HCT116 (cell line): ENCODE measurements around the gene UCP2. TPM values are rescaled to one million over a fixed set of nuclear protein-coding genes. Genes with fewer than 3 reads are reported as not detected.

Experiments
- ATAC-seq: fragments of 200-7000 bp; cut with Tn5 transposase; 2 replicates; pipeline ENCODE4 v1.9.1; 2020; ENCODE audit warnings: mild to moderate bottlenecking, moderate library complexity
- BruUV-seq: library from RNA; stranded (reverse); fragments of 400-500 nt; replicated peaks from 2 replicates; lab custom pipeline; 2021; lab: Mats Ljungman, UMichigan
- CTCF ChIA-PET: fragments of 300-600 bp; sonication (Branson Sonifier 250); formaldehyde crosslinking; loops from one replicate; lab custom pipeline; 2021; ENCODE audit warnings: antibody characterized with exemption; lab: Charles Lee
- POLR2A ChIA-PET: fragments of 300-600, 350-600 bp; sonication (Branson Sonifier 250); formaldehyde crosslinking; loops from one replicate; lab custom pipeline; 2021; ENCODE audit warnings: antibody characterized with exemption; lab: Charles Lee
- RAD21 ChIA-PET, 2 experiments: fragments of 300-600 bp; sonication (Branson Sonifier 250); formaldehyde crosslinking; loops; one replicate each; lab custom pipeline; 2023; ENCODE audit warnings: low total read pairs in 2 of 2; ENCODE audit not compliant: uncharacterized antibody in 2 of 2, unreplicated experiment in 2 of 2, low non-redundant PET in 1 of 2; lab: Charles Lee
- DNase-seq: peaks from one replicate; pipeline ENCODE4 v3.0.0-alpha.2; 2010; ENCODE audit warnings: low read depth, low spot score
- H2AFZ ChIP-seq: fragments of 200-600 bp; shearing (Covaris generic), sonication (generic); 2 replicates; pipeline ENCODE4 v1.6.1; 2017; ENCODE audit warnings: low read depth, mixed run types, mixed read lengths, antibody characterized with exemption, low read length; ENCODE audit not compliant: poor library complexity, severe bottlenecking
- H3K27ac ChIP-seq: 2 replicates; pipeline ENCODE4 v1.5.1; 2012; ENCODE audit warnings: low read depth, low read length
- H3K27me3 ChIP-seq: fragments of 200-600 bp; sonication (generic); 2 replicates; pipeline ENCODE4 v1.6.1; 2016; ENCODE audit warnings: mixed run types, low read length, mixed read lengths; ENCODE audit not compliant: insufficient read depth
- H3K36me3 ChIP-seq, 2 experiments: fragments of 200-500 bp in 1 of 2; fragments of 200-600 bp in 1 of 2; sonication (Bioruptor generic) in 1 of 2; sonication (generic) in 1 of 2; 2 replicates each; pipeline versions ENCODE4 v1.5.1 to v1.6.1; 2014 to 2016; ENCODE audit warnings: low read length in 2 of 2, inconsistent platforms in 1 of 2, mixed read lengths in 1 of 2, mixed run types in 1 of 2; ENCODE audit not compliant: insufficient read depth in 2 of 2, control insufficient read depth in 1 of 2
- H3K4me1 ChIP-seq, 2 experiments: fragments of 200-600 bp in 1 of 2; sonication (generic) in 1 of 2; 2 replicates each; pipeline versions ENCODE4 v1.5.1 to v1.6.1; 2012 to 2017; ENCODE audit warnings: low read length in 2 of 2, inconsistent platforms in 1 of 2, mild to moderate bottlenecking in 1 of 2, mixed read lengths in 1 of 2, mixed run types in 1 of 2, moderate library complexity in 1 of 2; ENCODE audit not compliant: insufficient read depth in 2 of 2, control insufficient read depth in 1 of 2
- H3K4me2 ChIP-seq: fragments of 200-600 bp; sonication (generic); 2 replicates; pipeline ENCODE4 v1.6.1; 2017; ENCODE audit warnings: mixed run types, low read length, mixed read lengths
- H3K4me3 ChIP-seq, 2 experiments: fragments of 200-600 bp in 1 of 2; sonication (generic) in 1 of 2; replicated peaks in 1 of 2; 2 replicates each; pipeline ENCODE4 v1.5.1; 2011 to 2016; ENCODE audit warnings: low read length in 2 of 2, control low read depth in 1 of 2, low read depth in 1 of 2, mild to moderate bottlenecking in 1 of 2, mixed read lengths in 1 of 2, mixed run types in 1 of 2
- H3K79me2 ChIP-seq: fragments of 200-600 bp; sonication (generic); 2 replicates; pipeline ENCODE4 v1.6.1; 2017; ENCODE audit warnings: mild to moderate bottlenecking, mixed run types, low read length, moderate library complexity, mixed read lengths; ENCODE audit not compliant: insufficient read depth
- H3K9ac ChIP-seq: fragments of 200-600 bp; sonication (generic); 2 replicates; pipeline ENCODE4 v1.6.1; 2016; ENCODE audit warnings: low read length, mixed read lengths
- H3K9me2 ChIP-seq: fragments of 200-600 bp; sonication (generic), shearing (Covaris generic); 2 replicates; pipeline ENCODE4 v1.6.1; 2017; ENCODE audit warnings: mixed run types, mild to moderate bottlenecking, moderate library complexity; ENCODE audit not compliant: insufficient read depth
- H3K9me3 ChIP-seq, 2 experiments: fragments of 200-500 bp in 1 of 2; fragments of 200-600 bp in 1 of 2; sonication (Bioruptor generic) in 1 of 2; sonication (generic) in 1 of 2; 2 replicates each; pipeline ENCODE4 v1.6.1; 2014 to 2017; ENCODE audit warnings: low read length in 2 of 2, mixed read lengths in 2 of 2, inconsistent platforms in 1 of 2, low read depth in 1 of 2, mild to moderate bottlenecking in 1 of 2, mixed run types in 1 of 2, moderate library complexity in 1 of 2; ENCODE audit not compliant: control insufficient read depth in 1 of 2, insufficient read depth in 1 of 2
- H4K20me1 ChIP-seq: fragments of 200-600 bp; sonication (generic), shearing (Covaris generic); 2 replicates; pipeline ENCODE4 v1.6.1; 2017; ENCODE audit warnings: mixed run types, mild to moderate bottlenecking, moderate library complexity; ENCODE audit not compliant: insufficient read depth
- ATF3 ChIP-seq: IDR thresholded peaks from 2 replicates; pipeline ENCODE4 v1.6.1; 2012
- CBX3 ChIP-seq: IDR thresholded peaks from 2 replicates; pipeline ENCODE4 v1.6.1; 2012; ENCODE audit warnings: low read depth
- CEBPB ChIP-seq: IDR thresholded peaks from 2 replicates; pipeline ENCODE4 v1.6.1; 2012; ENCODE audit warnings: low read depth
- CTCF ChIP-seq, 3 experiments: fragments of 200-600 bp in 1 of 3; sonication (generic) in 1 of 3; IDR thresholded peaks in 2 of 3; conservative IDR thresholded peaks in 1 of 3; 2 replicates each; pipeline ENCODE4 v1.5.1; 2012 to 2017; ENCODE audit warnings: low read depth in 2 of 3, low read length in 2 of 3, antibody characterized with exemption in 1 of 3, borderline replicate concordance in 1 of 3, control low read depth in 1 of 3, mild to moderate bottlenecking in 1 of 3, mixed read lengths in 1 of 3, mixed run types in 1 of 3, moderate library complexity in 1 of 3; ENCODE audit not compliant: insufficient read depth in 1 of 3
- EZH2 ChIP-seq: fragments of 200-600 bp; sonication (generic); IDR thresholded peaks from 2 replicates; pipeline ENCODE4 v1.6.1; 2017; ENCODE audit warnings: antibody characterized with exemption, mixed run types
- EZH2phosphoT487 ChIP-seq: fragments of 200-600 bp; IDR thresholded peaks from 2 replicates; pipeline ENCODE4 v1.6.1; 2018; ENCODE audit warnings: antibody characterized with exemption, borderline replicate concordance
- FOSL1 ChIP-seq: IDR thresholded peaks from 2 replicates; pipeline ENCODE4 v1.6.1; 2012; ENCODE audit warnings: low read depth
- JUND ChIP-seq: IDR thresholded peaks from 2 replicates; pipeline ENCODE4 v1.6.1; 2012
- MAX ChIP-seq: IDR thresholded peaks from 2 replicates; pipeline ENCODE4 v1.6.1; 2012
- POLR2A ChIP-seq: IDR thresholded peaks from 2 replicates; pipeline ENCODE4 v1.7.0; 2011; ENCODE audit warnings: borderline replicate concordance; ENCODE audit not compliant: insufficient read depth, insufficient read length; ENCODE audit errors: extremely low read depth
- POLR2AphosphoS5 ChIP-seq: IDR thresholded peaks from 2 replicates; pipeline ENCODE4 v1.6.1; 2011; ENCODE audit warnings: mild to moderate bottlenecking, low read depth, low read length, moderate library complexity
- RAD21 ChIP-seq: IDR thresholded peaks from 2 replicates; pipeline ENCODE4 v1.6.1; 2012; ENCODE audit warnings: low read depth, mild to moderate bottlenecking
- REST ChIP-seq: IDR thresholded peaks from 2 replicates; pipeline ENCODE4 v1.6.1; 2012; ENCODE audit warnings: low read depth
- SIN3A ChIP-seq: IDR thresholded peaks from 2 replicates; pipeline ENCODE4 v1.6.1; 2012; ENCODE audit warnings: low read depth
- SRF ChIP-seq: IDR thresholded peaks from 2 replicates; pipeline ENCODE4 v1.6.1; 2012; ENCODE audit warnings: low read depth
- TCF7L2 ChIP-seq: IDR thresholded peaks from 2 replicates; pipeline ENCODE4 v1.7.0; 2011; ENCODE audit warnings: borderline replicate concordance, inconsistent platforms; ENCODE audit not compliant: insufficient read depth, insufficient read length; ENCODE audit errors: extremely low read depth
- YY1 ChIP-seq: IDR thresholded peaks from 2 replicates; pipeline ENCODE4 v1.6.1; 2011; ENCODE audit warnings: low read length, low read depth, moderate library complexity, mild to moderate bottlenecking; ENCODE audit not compliant: insufficient replicate concordance; ENCODE audit errors: extremely low read depth
- ZBTB33 ChIP-seq: IDR thresholded peaks from 2 replicates; pipeline ENCODE4 v1.6.1; 2011; ENCODE audit warnings: mild to moderate bottlenecking, low read length, moderate library complexity; ENCODE audit not compliant: insufficient replicate concordance; ENCODE audit errors: extremely low read depth
- ZFX ChIP-seq: fragments of 450-650 bp; IDR thresholded peaks from 2 replicates; pipeline ENCODE4 v1.6.1; 2017
- ZNF274 ChIP-seq: fragments of 200-500 bp; sonication (Bioruptor generic); IDR thresholded peaks from 2 replicates; pipeline ENCODE4 v1.6.1; 2014; ENCODE audit warnings: mild to moderate bottlenecking, low read depth, low read length, inconsistent platforms
- intact Hi-C: fragments of 100-400 bp; cut with micrococcal nuclease; formaldehyde crosslinking; loops from 2 replicates; pipeline ENCODE4 v1.10.0; 2022
- total RNA-seq: library from RNA; stranded (reverse); gene quantifications from one replicate; pipeline ENCODE4 v1.2.1, GENCODE V29; 2021; ENCODE audit not compliant: unreplicated experiment

The UCP2 gene
- total RNA-seq, 1 experiment from 2014 or later, result 20.4 TPM

- no peak overlapping the region for H3K4me2 ChIP-seq
- no TSS peak for BruUV-seq
- POLR2A ChIA-PET, result no interaction called here
- intact Hi-C loops, result no loop called here
- H2AFZ ChIP-seq, result no peak overlapping the region
- DNase-seq (no peak), ATAC-seq (no peak)
- no peak overlapping the region for H3K9ac ChIP-seq
- H3K36me3 ChIP-seq, result no peaks in the 10 kb centered on the region
- RAD21 ChIA-PET, result no interaction called here
- no peaks in the 10 kb centered on the region for H3K9me2 ChIP-seq
- no peaks in the 10 kb centered on the region for H4K20me1 ChIP-seq
- H3K4me1 ChIP-seq, result no peaks in the 10 kb centered on the region
- H3K9me3 ChIP-seq, result peaks cover 6 to 13% of the 10 kb centered on the region in 2 experiments; a peak in 3 of 4 replicates
- no peak overlapping the region for H3K4me3 ChIP-seq
- TF ChIP-seq CBX3 (no peak), SIN3A (no peak), REST (no peak), YY1 (no peak), CEBPB (no peak), CTCF (IDR thresholded peaks at IDR 0.05 in 2 of 3, conservative IDR thresholded peaks at IDR 0.05 in 1 of 3; ENCODE audit: borderline replicate concordance in 1 of 3, insufficient read depth in 1 of 3, low read depth in 2 of 3, low read length in 2 of 3) (no peak), ZNF274 (no peak), JUND (no peak), POLR2A (no peak), ZBTB33 (no peak), ZFX (no peak), RAD21 (no peak), SRF (no peak), EZH2 (no peak), POLR2AphosphoS5 (no peak), FOSL1 (no peak), EZH2phosphoT487 (no peak), ATF3 (no peak), MAX (no peak), TCF7L2 (no peak)
- CTCF ChIA-PET, result interaction anchor here (0.9 to 2.0 kb wide), 2 partner anchors 9 to 10 kb away, joined by 3 to 5 read pairs; no protein-coding TSS in a partner anchor
- H3K27me3 ChIP-seq, result no peaks in the 10 kb centered on the region
- no peak overlapping the region for H3K27ac ChIP-seq
- H3K79me2 ChIP-seq, result no peaks in the 10 kb centered on the region
Observed at GRCh38 chr11:73940801-73941570, 41.7 kb downstream of the UCP2 start.
